ENCODE measurements around the gene CD300LG. TPM values are rescaled to one million over a fixed set of nuclear protein-coding genes. Genes with fewer than 3 reads are reported as not detected.

The CD300LG gene
- total RNA-seq, 4 donors from 2014 or later = 4.0 to 12.9 (median 8.1) TPM

DNA sequence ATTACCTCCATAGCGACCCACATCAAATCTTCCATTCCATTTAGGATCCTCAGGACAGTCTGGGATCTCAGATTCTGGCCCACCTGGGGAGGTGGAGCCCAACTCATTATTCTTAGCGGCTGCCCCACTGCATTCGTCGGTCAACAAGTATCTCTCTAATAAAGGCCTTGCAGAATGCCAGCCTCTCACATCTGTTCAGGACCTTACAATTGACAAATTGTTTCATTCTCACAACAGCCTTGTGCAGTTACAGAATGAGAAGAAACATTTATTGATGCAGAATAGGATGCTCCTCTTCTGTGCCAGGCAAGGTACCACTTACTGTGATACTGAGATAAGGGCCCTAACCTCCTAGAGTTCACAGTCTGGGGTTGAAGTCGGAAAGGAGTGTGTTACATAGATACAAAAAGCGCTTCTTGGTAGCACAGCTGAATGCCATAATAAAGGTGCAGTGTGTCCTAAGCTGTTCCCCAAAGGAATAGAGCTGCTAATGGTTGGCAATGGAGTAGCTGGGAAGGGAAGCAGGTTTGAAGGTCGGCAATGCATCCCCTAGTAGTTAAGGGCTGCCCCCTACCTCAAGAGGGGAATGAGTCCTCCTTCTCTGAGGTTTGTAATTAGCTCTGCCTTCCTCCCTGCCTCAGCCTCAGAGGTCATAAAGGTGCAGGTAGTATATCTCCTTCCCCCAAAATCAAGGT lies 62.7 kb downstream of the CD300LG start:
- no peak for DNase-seq (ENCODE audit: low spot score in 2 of 2)
- no peak for TF ChIP-seq EP300 (IDR thresholded peaks at IDR 0.05)
- TF ChIP-seq, protein P1, sequence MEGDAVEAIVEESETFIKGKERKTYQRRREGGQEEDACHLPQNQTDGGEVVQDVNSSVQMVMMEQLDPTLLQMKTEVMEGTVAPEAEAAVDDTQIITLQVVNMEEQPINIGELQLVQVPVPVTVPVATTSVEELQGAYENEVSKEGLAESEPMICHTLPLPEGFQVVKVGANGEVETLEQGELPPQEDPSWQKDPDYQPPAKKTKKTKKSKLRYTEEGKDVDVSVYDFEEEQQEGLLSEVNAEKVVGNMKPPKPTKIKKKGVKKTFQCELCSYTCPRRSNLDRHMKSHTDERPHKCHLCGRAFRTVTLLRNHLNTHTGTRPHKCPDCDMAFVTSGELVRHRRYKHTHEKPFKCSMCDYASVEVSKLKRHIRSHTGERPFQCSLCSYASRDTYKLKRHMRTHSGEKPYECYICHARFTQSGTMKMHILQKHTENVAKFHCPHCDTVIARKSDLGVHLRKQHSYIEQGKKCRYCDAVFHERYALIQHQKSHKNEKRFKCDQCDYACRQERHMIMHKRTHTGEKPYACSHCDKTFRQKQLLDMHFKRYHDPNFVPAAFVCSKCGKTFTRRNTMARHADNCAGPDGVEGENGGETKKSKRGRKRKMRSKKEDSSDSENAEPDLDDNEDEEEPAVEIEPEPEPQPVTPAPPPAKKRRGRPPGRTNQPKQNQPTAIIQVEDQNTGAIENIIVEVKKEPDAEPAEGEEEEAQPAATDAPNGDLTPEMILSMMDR (IDR thresholded peaks at IDR 0.05) = no peak
- no peak for TF ChIP-seq POLR2A (IDR thresholded peaks at IDR 0.05)
- 56 to 59% methylated on average over 7 of the region's 7 CpGs for whole genome bisulfite sequencing, 2 donors

DNA sequence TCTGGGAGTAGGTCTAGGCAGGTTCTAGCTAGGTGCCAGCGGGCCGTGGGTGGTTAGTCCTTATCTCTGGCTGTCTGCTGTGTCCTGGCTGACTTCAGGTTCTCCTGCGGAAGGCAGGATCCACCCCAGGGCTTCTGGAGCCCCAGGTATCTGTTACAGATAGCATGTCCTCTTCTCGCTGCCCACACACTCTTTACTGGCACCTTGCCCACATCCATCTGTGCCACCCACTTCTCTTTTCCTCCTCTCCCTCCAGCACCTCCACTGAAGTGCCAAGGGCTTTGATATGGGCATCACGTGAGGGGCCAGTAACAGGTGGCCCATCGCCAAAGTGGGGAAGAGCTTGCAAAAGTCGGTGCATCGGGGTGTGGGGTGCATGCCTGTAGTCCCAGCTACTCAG lies 64.9 kb downstream of the CD300LG start:
- no peak overlapping the region for H3K27ac ChIP-seq
- H3K4me1 ChIP-seq = peaks cover 0 to 20% (median 6%) of the 10 kb centered on the region in 4 donors
- 65 to 76% methylated on average over 8 of the region's 8 CpGs for WGBS, 2 donors
- H3K4me3 ChIP-seq = no peak overlapping the region
- H3K27me3 ChIP-seq = peaks cover 0 to 49% of the 10 kb centered on the region in 2 donors
- H3K9me3 ChIP-seq = no peaks in the 10 kb centered on the region
- TF ChIP-seq EP300 (IDR thresholded peaks at IDR 0.05) = no peak
- TF ChIP-seq POLR2A (IDR thresholded peaks at IDR 0.05) = no peak
- no peaks in the 10 kb centered on the region for H3K36me3 ChIP-seq
- DNase-seq (ENCODE audit: low spot score in 2 of 2) = no peak

More for the DNA sequence above, 62.7 kb downstream of the CD300LG start:
- Histone ChIP-seq H3K9me3 (no peaks in the 10 kb centered on the region), H3K4me1 (peaks cover 0 to 37% (median 18%) of the 10 kb centered on the region in 4 donors), H3K36me3 (no peaks in the 10 kb centered on the region), H3K4me3 (no peak overlapping the region), H3K27me3 (peaks cover 0 to 51% of the 10 kb centered on the region in 2 donors), H3K27ac (no peak overlapping the region)

DNA sequence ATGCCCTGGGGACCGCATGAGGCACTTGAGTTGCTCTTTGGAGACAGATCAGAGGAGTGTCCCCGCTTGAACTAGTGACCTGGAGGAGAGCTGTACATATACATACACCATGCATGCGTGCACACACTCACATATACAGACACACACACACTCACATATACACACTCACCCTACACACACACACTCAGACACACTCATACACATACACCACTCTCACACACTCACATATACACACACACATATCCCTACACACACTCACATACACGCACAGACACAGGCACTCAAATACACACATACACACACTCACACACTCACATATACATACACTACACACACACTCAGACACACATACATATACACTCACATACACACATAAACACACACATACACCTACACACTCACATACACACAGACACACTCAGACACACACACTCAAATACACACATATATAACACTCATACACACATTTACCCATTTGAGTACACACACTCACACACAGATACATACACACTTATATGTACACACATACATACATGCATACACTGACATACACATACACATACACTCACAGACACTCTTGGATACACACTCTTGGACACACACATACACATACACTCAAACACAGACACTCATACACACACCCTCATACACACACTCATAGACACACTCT lies 65.8 kb downstream of the CD300LG start:
- Histone ChIP-seq H3K36me3 (no peaks in the 10 kb centered on the region), H3K4me3 (no peak overlapping the region), H3K4me1 (peaks cover 0 to 20% (median 3%) of the 10 kb centered on the region in 4 donors), H3K9me3 (no peaks in the 10 kb centered on the region), H3K27ac (no peak overlapping the region), H3K27me3 (peaks cover 0 to 49% of the 10 kb centered on the region in 2 donors)
- no peak for DNase-seq (ENCODE audit: low spot score in 2 of 2)
- WGBS, 2 donors = 39 to 54% methylated on average over 4 of the region's 4 CpGs
- TF ChIP-seq POLR2A (IDR thresholded peaks at IDR 0.05) = no peak
- TF ChIP-seq EP300 (IDR thresholded peaks at IDR 0.05) = no peak
- TF ChIP-seq, protein P1 (IDR thresholded peaks at IDR 0.05) = no peak

Other genes with a start within 250 kb of the CD300LG start
- gene MEOX1, start 185.3 kb upstream of the CD300LG start, total RNA-seq = 10 to 100 TPM in 1 of 4 donors, 1 to 10 TPM in 3; 4.2 to 12.5 (median 5.3) TPM
- gene SOST, start 88.4 kb upstream of the CD300LG start, total RNA-seq = not detected
- gene DUSP3, start 68.2 kb upstream of the CD300LG start, total RNA-seq = 10 to 100 TPM; 38.6 to 50.1 (median 41.2) TPM
- under 1 TPM in 1 of 4 donors, not detected in 3; 0.42 TPM for gene CFAP97D1, start 66.7 kb upstream of the CD300LG start, total RNA-seq
- gene MPP3, start 14.0 kb upstream of the CD300LG start, total RNA-seq = 10 to 100 TPM; 19.2 to 31.5 (median 22.1) TPM
- gene MPP2, start 60.4 kb downstream of the CD300LG start, total RNA-seq = 10 to 100 TPM in 2 of 4 donors, 1 to 10 TPM in 2; 4.2 to 22.9 (median 9.3) TPM
- not detected for gene PPY, start 95.3 kb downstream of the CD300LG start, total RNA-seq
- 1 to 10 TPM in 1 of 4 donors, not detected in 3; 2.0 TPM for gene PYY, start 106.8 kb downstream of the CD300LG start, total RNA-seq
- 1 to 10 TPM in 3 of 4 donors, under 1 TPM in 1; 0.84 to 7.2 (median 1.8) TPM for gene NAGS, start 157.4 kb downstream of the CD300LG start, total RNA-seq
- 10 to 100 TPM; 28.6 to 41.2 (median 34.5) TPM for gene TMEM101, start 167.8 kb downstream of the CD300LG start, total RNA-seq
- 10 to 100 TPM; 18.2 to 37.2 (median 23.9) TPM for gene LSM12, start 219.5 kb downstream of the CD300LG start, total RNA-seq
- 10 to 100 TPM; 24.9 to 68.7 (median 36.2) TPM for gene G6PC3, start 223.6 kb downstream of the CD300LG start, total RNA-seq